ENCODE results near the gene SORL1. TPM values are rescaled to one million over a fixed set of nuclear protein-coding genes. Genes with fewer than 3 reads are reported as not detected.

Gene SORL1
- total RNA-seq, 4 donors from 2014 or later, result 7.1 to 12.6 (median 10.6) TPM

GRCh38 chr11:121649798-121650197, 197.7 kb downstream of the SORL1 start:
- no peak for ATAC-seq
- H3K27ac ChIP-seq, result no peak overlapping the region
- peaks cover 0 to 18% (median 0%) of the 10 kb centered on the region in 3 donors for H3K4me1 ChIP-seq
- no peaks in the 10 kb centered on the region for H3K27me3 ChIP-seq
- TF ChIP-seq EP300 (IDR thresholded peaks at IDR 0.05) (no peak), POLR2AphosphoS5 (IDR thresholded peaks at IDR 0.05) (no peak), CTCF (IDR thresholded peaks at IDR 0.05) (no peak), POLR2A (IDR thresholded peaks at IDR 0.05) (no peak)
- H3K9me3 ChIP-seq, result no peaks in the 10 kb centered on the region
- 77 to 87% methylated on average over 6 of the region's 6 CpGs for WGBS, 2 donors (ENCODE audit: low coverage in 1 of 2)
- no peak overlapping the region for H3K4me3 ChIP-seq
- no peaks in the 10 kb centered on the region for H3K36me3 ChIP-seq

- TF ChIP-seq POLR2AphosphoS5 (IDR thresholded peaks at IDR 0.05) (no peak), EP300 (IDR thresholded peaks at IDR 0.05) (no peak), POLR2A (IDR thresholded peaks at IDR 0.05) (no peak), CTCF (IDR thresholded peaks at IDR 0.05) (no peak)
- no peak for ATAC-seq
- no peak overlapping the region for H3K27ac ChIP-seq
- H3K27me3 ChIP-seq, result no peaks in the 10 kb centered on the region
- WGBS, 2 donors (ENCODE audit: low coverage in 1 of 2), result 84 to 92% methylated on average over 2 to 4 of the region's 12 CpGs
- H3K9me3 ChIP-seq, result no peaks in the 10 kb centered on the region
- no peaks in the 10 kb centered on the region for H3K36me3 ChIP-seq
- peaks cover 0 to 25% (median 0%) of the 10 kb centered on the region in 3 donors for H3K4me1 ChIP-seq
- H3K4me3 ChIP-seq, result no peak overlapping the region
Measured at GRCh38 chr11:121650351-121651256, 198.5 kb downstream of the SORL1 start.

GRCh38 chr11:121651257-121651605, 199.1 kb downstream of the SORL1 start:
- no CpG with 5 or more reads among the region's 2 CpGs for WGBS, 2 donors (ENCODE audit: low coverage in 1 of 2)

GRCh38 chr11:121652971-121653370, 200.9 kb downstream of the SORL1 start:
- Histone ChIP-seq H3K4me3 (no peak overlapping the region), H3K27me3 (no peaks in the 10 kb centered on the region), H3K27ac (no peak overlapping the region), H3K4me1 (peaks cover 0 to 43% (median 5%) of the 10 kb centered on the region in 3 donors), H3K36me3 (no peaks in the 10 kb centered on the region), H3K9me3 (no peaks in the 10 kb centered on the region)
- WGBS, 2 donors (ENCODE audit: low coverage in 1 of 2), result 31 to 40% methylated on average over 1 to 2 of the region's 3 CpGs
- no peak for ATAC-seq
- no peak for TF ChIP-seq POLR2AphosphoS5 (IDR thresholded peaks at IDR 0.05)
- peak in 3 of 4 experiments; percentile 46 to 58 (median 55) for TF ChIP-seq CTCF (IDR thresholded peaks at IDR 0.05)

More at GRCh38 chr11:121651257-121651605, 199.1 kb downstream of the SORL1 start:
- Histone ChIP-seq H3K36me3 (no peaks in the 10 kb centered on the region), H3K27ac (no peak overlapping the region), H3K4me3 (no peak overlapping the region), H3K27me3 (no peaks in the 10 kb centered on the region), H3K4me1 (peaks cover 0 to 27% (median 0%) of the 10 kb centered on the region in 3 donors), H3K9me3 (no peaks in the 10 kb centered on the region)
- no peak for ATAC-seq
- TF ChIP-seq CTCF (IDR thresholded peaks at IDR 0.05) (no peak), EP300 (IDR thresholded peaks at IDR 0.05) (no peak), POLR2A (IDR thresholded peaks at IDR 0.05) (no peak), POLR2AphosphoS5 (IDR thresholded peaks at IDR 0.05) (no peak)

All from gastroesophageal sphincter (tissue), 4 donors.